H1 (cell line): ENCODE data around the gene AKAP7. TPM values are rescaled to one million over a fixed set of nuclear protein-coding genes. Genes with fewer than 3 reads are reported as not detected.

Experiments
- ATF3 ChIP-seq: IDR thresholded peaks from 2 replicates; pipeline ENCODE4 v1.6.1; 2011; ENCODE audit warnings: low read depth, mild to moderate bottlenecking, low read length; ENCODE audit not compliant: insufficient read depth
- CHD1 ChIP-seq: IDR thresholded peaks from 2 replicates; pipeline ENCODE4 v1.6.1; 2012; ENCODE audit warnings: low read depth, low read length, improper control_type of control experiment
- CHD7 ChIP-seq: fragments of 300-600 bp; sonication (generic); IDR thresholded peaks from 2 replicates; pipeline ENCODE4 v1.7.1; 2012; ENCODE audit warnings: low read length, moderate library complexity, mild to moderate bottlenecking, inconsistent platforms; ENCODE audit not compliant: insufficient replicate concordance
- JUN ChIP-seq: IDR thresholded peaks from 2 replicates; pipeline ENCODE4 v1.6.1; 2011; ENCODE audit warnings: low read depth, mild to moderate bottlenecking, improper control_type of control experiment, low read length
- KDM4A ChIP-seq: IDR thresholded peaks from one replicate; pipeline ENCODE4 v1.7.1; 2012; ENCODE audit warnings: low read depth, mild to moderate bottlenecking, moderate library complexity, low read length, inconsistent platforms; ENCODE audit not compliant: severe bottlenecking
- MAX ChIP-seq: IDR thresholded peaks from 2 replicates; pipeline ENCODE4 v1.6.1; 2012; ENCODE audit warnings: inconsistent platforms
- PHF8 ChIP-seq: fragments of 200-600 bp; sonication (generic); conservative IDR thresholded peaks from 2 replicates; pipeline ENCODE4 v1.7.1; 2012; ENCODE audit warnings: low read depth, mild to moderate bottlenecking, inconsistent platforms, low read length, moderate library complexity
- TAF7 ChIP-seq: optimal IDR thresholded peaks from 2 replicates; pipeline ENCODE3; 2011; ENCODE audit warnings: low read depth, mild to moderate bottlenecking, inconsistent platforms, low read length, moderate library complexity, borderline replicate concordance
- TBP ChIP-seq: IDR thresholded peaks from 2 replicates; pipeline ENCODE4 v1.6.1; 2011; ENCODE audit warnings: low read depth, low read length, improper control_type of control experiment
- polyA plus RNA-seq, 7 experiments: library from polyadenylated mRNA; depleted of rRNA in 3 of 7; stranded (reverse) in 5 of 7; unstranded in 2 of 7; fragments of >200 nt in 5 of 7; fragments of 200-250 nt in 2 of 7; gene quantifications; 1 replicate in 5 of 7; 2 replicates in 1 of 7; 4 replicates in 1 of 7; pipeline versions ENCODE4 v1.2.1 to v1.2.3, GENCODE V29; 2011 to 2013; ENCODE audit warnings: missing spikeins in 2 of 7, mixed read lengths in 2 of 7
- total RNA-seq: library from RNA; stranded (reverse); fragmentation: NEBNext Ultra II Directional; extraction: Animal tissue kit (Norgen Biotek cat#: 25700); gene quantifications from 2 replicates; pipeline ENCODE4 v1.2.1, GENCODE V29; 2021

The AKAP7 gene
- total and polyA plus RNA-seq, 2 of the 8 experiments (the other 6 are each of a cell fraction or from before 2014, with no cell fraction given) = 4.7 to 16.9 TPM

- no peak for TF ChIP-seq CHD7
- no peak for TF ChIP-seq MAX
- TF ChIP-seq JUN = no peak
- no peak for TF ChIP-seq TBP
- no peak for TF ChIP-seq CHD1
- no peak for TF ChIP-seq ATF3
- no peak for TF ChIP-seq PHF8
- no peak for TF ChIP-seq TAF7
- TF ChIP-seq KDM4A = no peak
- TF ChIP-seq, all 59 proteins: peak for 0
Observed at GRCh38 chr6:131244942-131245341, 109.7 kb downstream of the AKAP7 start (continued).
